ENCODE measurements around the gene PCOLCE2. TPM values are rescaled to one million over a fixed set of nuclear protein-coding genes. Genes with fewer than 3 reads are reported as not detected.
"Not testable (repeated sequence)": the region's sequence is repeated elsewhere in the genome, so short reads cannot be mapped to it uniquely, and the experiment has no call there.

PCOLCE2 gene
- total RNA-seq, 4 donors from 2014 or later = 48.2 to 76.0 (median 54.6) TPM

- DNase-seq (ENCODE audit: extremely low spot score) = no peak
- intact Hi-C loops (cut with DNase I) = no loop called here
Observed at GRCh38 chr3:142884531-142884930, 4.4 kb downstream of the PCOLCE2 start.

GRCh38 chr3:142883534-142883933 lies 5.3 kb downstream of the PCOLCE2 start:
- intact Hi-C loops (cut with DNase I); H3K36me3 ChIP-seq; H3K27ac ChIP-seq (replicated peaks in 1 of 4); H3K4me3 ChIP-seq; H3K27me3 ChIP-seq; DNase-seq (ENCODE audit: extremely low spot score); H3K9me3 ChIP-seq: not testable (repeated sequence)
- WGBS = 70% methylated on average over 8 of the region's 8 CpGs
- H3K4me1 ChIP-seq = peaks cover 2 to 13% (median 8%) of the 10 kb centered on the region in 4 donors

More at GRCh38 chr3:142884531-142884930, 4.4 kb downstream of the PCOLCE2 start:
- peaks cover 8 to 23% (median 17%) of the 10 kb centered on the region in 4 donors for H3K4me1 ChIP-seq
- H3K36me3 ChIP-seq = no peaks in the 10 kb centered on the region
- TF ChIP-seq EP300 (IDR thresholded peaks at IDR 0.05) (no peak), CTCF (IDR thresholded peaks at IDR 0.05) (no peak), POLR2AphosphoS5 (IDR thresholded peaks at IDR 0.05) (no peak), POLR2A (IDR thresholded peaks at IDR 0.05; ENCODE audit: low read depth) (no peak)
- H3K9me3 ChIP-seq = no peaks in the 10 kb centered on the region
- H3K27me3 ChIP-seq = peaks cover 0 to 15% (median 0%) of the 10 kb centered on the region in 4 donors
- H3K27ac ChIP-seq (replicated peaks in 1 of 4) = no peak overlapping the region
- no peak overlapping the region for H3K4me3 ChIP-seq
- WGBS = 31% methylated on average over 1 of the region's 1 CpG

DNA sequence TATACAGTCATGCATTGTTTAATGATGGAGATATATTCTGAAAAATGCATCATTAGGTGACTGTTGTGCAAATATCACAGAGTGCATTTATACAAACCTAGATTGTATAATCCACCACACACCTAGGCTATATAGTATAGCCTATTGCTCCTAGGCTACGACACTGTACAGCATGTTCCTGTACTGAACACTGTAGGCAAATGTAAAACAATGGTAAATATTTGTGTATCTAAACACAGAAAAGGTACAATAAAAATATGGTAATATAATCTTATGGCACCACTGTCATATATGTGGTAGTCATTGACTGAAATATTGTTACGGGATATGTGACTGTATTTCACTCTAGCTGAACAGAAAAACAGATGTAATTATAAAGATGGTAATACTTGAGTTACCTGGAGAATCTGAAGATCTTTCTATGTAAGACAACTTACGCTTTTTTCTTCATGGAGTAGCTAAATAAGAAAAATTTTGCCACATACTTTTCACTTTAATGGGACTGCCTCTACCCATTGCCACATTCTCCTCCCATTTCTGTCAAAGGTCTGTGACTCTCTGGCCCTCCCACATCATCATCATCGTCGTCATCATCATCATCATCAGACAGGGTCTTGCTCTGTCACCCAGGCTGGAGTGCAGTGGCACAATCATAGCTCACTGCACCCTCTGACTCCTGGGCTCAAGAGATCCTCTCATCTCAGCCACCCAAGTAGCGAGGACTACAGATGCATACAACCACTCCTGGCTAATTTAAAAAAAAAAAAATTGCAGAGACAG lies 7.2 kb downstream of the PCOLCE2 start:
- Histone ChIP-seq H3K9me3 (no peaks in the 10 kb centered on the region), H3K27ac (replicated peaks in 1 of 4) (no peak overlapping the region), H3K4me3 (no peak overlapping the region), H3K27me3 (no peaks in the 10 kb centered on the region), H3K36me3 (no peaks in the 10 kb centered on the region), H3K4me1 (no peaks in the 10 kb centered on the region)
- no peak for DNase-seq (ENCODE audit: extremely low spot score)
- intact Hi-C loops (cut with DNase I) = no loop called here
- WGBS = 92% methylated on average over 6 of the region's 6 CpGs
- TF ChIP-seq POLR2AphosphoS5 (IDR thresholded peaks at IDR 0.05) = no peak
- no peak for TF ChIP-seq POLR2A (IDR thresholded peaks at IDR 0.05; ENCODE audit: low read depth)
- no peak for TF ChIP-seq CTCF (IDR thresholded peaks at IDR 0.05)
- no peak for TF ChIP-seq EP300 (IDR thresholded peaks at IDR 0.05)

DNA sequence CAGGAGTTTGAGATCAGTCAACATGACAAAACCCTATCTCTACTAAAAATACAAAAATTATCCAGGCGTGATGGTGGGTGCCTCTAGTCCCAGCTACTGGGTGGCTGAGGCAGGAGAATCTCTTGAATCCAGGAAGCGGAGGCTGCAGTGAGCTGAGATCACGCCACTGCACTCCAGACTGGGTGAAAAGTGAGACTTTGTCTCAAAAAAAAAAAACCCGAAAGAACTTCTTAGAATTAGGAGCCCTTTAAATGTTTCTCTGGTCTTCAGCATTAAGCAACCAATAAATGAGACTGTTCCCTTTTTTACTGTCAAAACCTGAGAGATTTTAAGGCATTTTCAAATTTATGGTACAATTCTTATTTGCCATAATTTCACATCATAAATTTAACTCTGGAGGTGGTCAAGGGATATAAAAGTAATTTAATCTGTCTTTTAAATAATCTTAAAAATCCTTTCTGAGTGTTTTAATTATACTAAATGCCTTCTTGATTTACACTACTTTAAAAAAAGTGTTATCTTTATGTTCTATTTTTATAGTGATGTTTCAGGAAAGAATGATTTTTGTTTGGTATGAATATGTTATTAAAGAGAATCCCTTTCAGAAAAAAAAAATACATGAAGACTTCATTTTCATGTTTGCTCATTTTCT lies 10.1 kb downstream of the PCOLCE2 start:
- no peak overlapping the region for H3K27ac ChIP-seq (replicated peaks in 1 of 4)
- no peaks in the 10 kb centered on the region for H3K36me3 ChIP-seq
- WGBS = 88% methylated on average over 4 of the region's 4 CpGs
- DNase-seq (ENCODE audit: extremely low spot score) = no peak
- no peak overlapping the region for H3K4me3 ChIP-seq
- intact Hi-C loops (cut with DNase I) = no loop called here
- no peaks in the 10 kb centered on the region for H3K4me1 ChIP-seq
- H3K27me3 ChIP-seq = no peaks in the 10 kb centered on the region
- no peaks in the 10 kb centered on the region for H3K9me3 ChIP-seq
- TF ChIP-seq POLR2AphosphoS5 (IDR thresholded peaks at IDR 0.05) (no peak), EP300 (IDR thresholded peaks at IDR 0.05) (no peak), POLR2A (IDR thresholded peaks at IDR 0.05; ENCODE audit: low read depth) (no peak), CTCF (IDR thresholded peaks at IDR 0.05) (no peak)

DNA sequence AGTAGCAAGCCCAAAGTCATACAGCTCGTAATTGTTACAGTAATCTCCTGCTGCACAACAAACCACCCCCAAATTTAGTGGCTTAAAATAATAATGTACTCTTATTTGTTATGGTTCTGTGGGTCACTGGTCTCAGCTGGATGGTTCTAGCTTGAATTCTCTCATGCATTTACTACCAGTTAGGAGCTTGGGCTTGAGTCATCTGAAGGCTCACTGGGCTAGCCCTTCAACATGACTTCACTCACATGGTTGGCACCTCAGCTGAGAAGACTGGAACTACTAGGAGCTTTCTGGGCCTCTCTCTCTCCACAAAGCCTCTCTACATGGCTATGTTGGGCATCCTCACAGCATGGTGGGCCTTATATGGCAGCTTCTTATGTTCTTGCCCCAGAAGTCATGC lies 12.5 kb downstream of the PCOLCE2 start:
- TF ChIP-seq EP300 (IDR thresholded peaks at IDR 0.05) (no peak), CTCF (IDR thresholded peaks at IDR 0.05) (no peak), POLR2A (IDR thresholded peaks at IDR 0.05; ENCODE audit: low read depth) (no peak), POLR2AphosphoS5 (IDR thresholded peaks at IDR 0.05) (no peak)
- Histone ChIP-seq H3K4me1 (no peaks in the 10 kb centered on the region), H3K27me3 (no peaks in the 10 kb centered on the region), H3K9me3 (no peaks in the 10 kb centered on the region), H3K4me3 (no peak overlapping the region), H3K36me3 (no peaks in the 10 kb centered on the region), H3K27ac (replicated peaks in 1 of 4) (no peak overlapping the region)
- intact Hi-C loops (cut with DNase I) = no loop called here
- no peak for DNase-seq (ENCODE audit: extremely low spot score)
- 75% methylated on average over 1 of the region's 1 CpG for WGBS
